Epithelial cell of prostate (primary cell): ENCODE data around the gene OSTC.

ENCODE experiments used
- DNase-seq: peaks from one replicate; pipeline ENCODE4 v3.0.0-alpha.2; 2011; ENCODE audit warnings: low read depth, low spot score
- H3K27ac ChIP-seq: fragments of 450-650 bp; 2 replicates; pipeline ENCODE4 v1.5.1; 2017; ENCODE audit warnings: mild to moderate bottlenecking

OSTC gene

GRCh38 chr4:108650212-108651013 lies at the start of gene OSTC:
TSS of gene OSTC (plus strand) at chr4:108650599. CDS start at chr4:108650656, 57 bp downstream.
- peak within 1 kb of the TSS; percentile 73 for H3K27ac ChIP-seq
- peak; percentile 79 for DNase-seq

- H3K27ac ChIP-seq = no peak overlapping the region
- no peak for DNase-seq
These were observed 49.3 kb upstream of the OSTC start for GRCh38 chr4:108601106-108601505.

- DNase-seq = no peak
- no peak overlapping the region for H3K27ac ChIP-seq
These were observed 48.9 kb upstream of the OSTC start for GRCh38 chr4:108601532-108601931.

DNA sequence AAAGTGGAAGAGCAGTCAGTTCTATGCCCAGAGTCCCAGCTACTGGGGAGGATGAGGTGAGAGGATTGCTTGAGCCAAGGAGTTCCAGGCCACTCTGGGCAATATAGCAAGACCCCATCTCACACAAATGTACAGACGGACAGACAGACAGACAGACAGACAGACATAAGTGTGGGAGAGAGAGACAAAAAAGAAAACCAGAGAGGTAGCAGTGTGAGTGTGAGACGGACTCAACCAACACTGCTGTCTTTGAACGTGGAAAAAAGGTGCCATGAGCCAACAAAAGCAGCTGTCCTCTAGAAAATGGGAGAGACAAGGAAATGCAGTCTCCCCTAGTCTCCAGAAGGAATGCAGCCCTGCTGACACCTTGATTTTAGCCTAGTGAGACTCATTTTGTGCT lies 48.2 kb upstream of the OSTC start:
- no peak overlapping the region for H3K27ac ChIP-seq
- no peak for DNase-seq

DNA sequence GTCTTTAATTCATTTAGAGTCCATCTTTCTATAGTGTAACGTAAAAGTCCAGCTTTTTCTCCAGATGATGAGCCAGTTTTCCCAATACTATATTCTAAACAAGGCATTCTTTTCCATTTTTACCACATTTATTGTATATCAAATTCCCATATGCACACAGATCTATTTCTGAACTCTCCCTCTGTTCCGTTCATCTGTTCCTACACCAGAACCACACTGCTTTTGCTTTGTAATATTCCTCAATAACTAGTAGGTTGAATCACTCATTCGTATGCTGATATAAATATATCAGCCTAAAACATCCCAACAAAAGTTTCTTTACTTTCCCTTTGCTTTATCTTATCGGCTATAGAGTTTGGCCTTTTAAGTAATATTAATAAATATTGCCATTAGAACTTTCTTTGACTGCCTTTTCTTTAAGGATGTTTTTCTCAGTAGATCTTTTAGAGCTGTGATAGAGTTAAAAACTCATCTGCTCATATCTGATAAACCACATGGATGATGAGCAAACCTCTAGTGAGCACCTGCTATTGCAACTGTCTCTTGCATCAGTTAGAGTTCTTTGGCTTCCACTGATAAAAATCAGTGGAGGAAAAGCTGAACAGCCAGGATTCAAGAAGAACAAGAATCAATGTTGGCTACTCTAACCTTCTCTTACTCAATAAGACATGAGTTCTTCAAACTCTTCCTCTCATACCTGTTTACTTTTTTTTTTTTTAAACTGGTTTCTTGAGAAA lies 43.2 kb upstream of the OSTC start:
- no peak for DNase-seq
- H3K27ac ChIP-seq = no peak overlapping the region

DNA sequence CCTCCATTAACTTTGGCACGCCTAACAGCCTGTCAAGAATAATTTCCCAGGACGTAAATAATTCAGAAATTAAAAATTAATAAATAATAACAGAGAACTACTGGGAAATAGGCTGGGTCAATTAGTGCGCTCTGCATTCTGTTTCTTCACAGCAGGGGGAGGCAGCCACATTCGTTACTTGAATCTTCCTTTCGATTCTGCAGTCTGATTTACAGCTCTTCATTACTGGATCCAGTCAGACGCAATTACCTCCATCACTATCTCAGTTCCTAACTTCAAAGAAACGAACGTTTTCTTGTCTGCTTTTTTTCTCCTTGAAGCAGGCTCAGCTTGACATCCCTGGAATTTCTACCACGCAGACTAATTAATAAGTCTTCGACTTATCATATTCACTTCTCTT lies 39.0 kb upstream of the OSTC start:
- no peak for DNase-seq
- no peak overlapping the region for H3K27ac ChIP-seq

GRCh38 chr4:108612365-108612764 lies 38.0 kb upstream of the OSTC start:
- DNase-seq = no peak
- no peak overlapping the region for H3K27ac ChIP-seq

- no peak overlapping the region for H3K27ac ChIP-seq
- no peak for DNase-seq
These were observed 30.9 kb upstream of the OSTC start for GRCh38 chr4:108619372-108620100.

- H3K27ac ChIP-seq = peak within 1 kb of the TSS; percentile 82
- DNase-seq = peak; percentile 93
These were observed 30.1 kb upstream of the OSTC start, which contains the start of gene RPL34 for GRCh38 chr4:108620101-108620932. TSS of gene RPL34 (plus strand) at chr4:108620576. CDS start at chr4:108621960, 1,384 bp downstream.

DNA sequence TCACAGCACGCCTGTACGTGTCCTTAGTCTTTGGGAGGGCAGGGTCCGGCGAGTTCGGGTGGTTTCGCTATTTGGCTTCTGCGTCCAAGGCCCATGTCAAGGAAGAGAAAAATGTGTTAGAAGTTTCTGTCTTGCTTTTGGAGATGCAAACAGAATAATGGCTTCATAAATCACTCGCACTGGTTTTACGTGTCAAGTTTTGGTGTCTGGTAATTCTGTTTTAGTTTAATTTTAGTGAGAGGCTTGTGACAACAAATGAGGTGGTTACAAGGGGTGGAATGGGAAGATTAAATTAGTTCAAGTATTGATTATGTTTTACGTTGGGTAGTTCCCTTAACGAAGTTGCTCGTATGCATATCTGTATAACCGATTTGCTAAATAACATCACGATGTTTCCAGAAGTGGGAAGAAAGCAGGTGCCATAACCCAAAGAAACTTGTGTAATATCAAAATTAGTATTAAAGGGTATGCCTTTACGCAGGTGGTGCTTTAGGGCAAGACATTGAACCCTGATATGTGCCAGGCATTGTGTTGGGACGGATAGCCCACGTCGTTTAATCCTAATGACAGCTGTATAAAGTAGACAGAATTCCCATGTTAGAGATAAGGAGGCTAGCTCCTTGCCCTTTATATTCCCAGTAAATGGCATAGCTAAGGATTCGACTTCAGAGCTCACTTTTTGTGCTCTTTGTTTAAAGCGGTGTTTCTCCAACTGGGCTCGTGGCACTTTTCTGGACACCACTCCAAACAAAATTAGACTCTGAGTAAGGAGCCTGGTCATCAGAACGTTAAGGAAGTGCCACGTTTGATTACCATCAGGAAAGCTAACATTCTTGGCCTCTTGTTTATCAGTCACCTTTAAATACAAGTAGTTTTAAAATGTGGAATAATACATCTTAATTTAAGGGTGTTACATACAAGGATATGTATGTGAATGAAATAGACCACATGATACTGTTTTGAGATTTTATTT lies 29.2 kb upstream of the OSTC start:
- H3K27ac ChIP-seq = peak overlapping the region; percentile 82

DNA sequence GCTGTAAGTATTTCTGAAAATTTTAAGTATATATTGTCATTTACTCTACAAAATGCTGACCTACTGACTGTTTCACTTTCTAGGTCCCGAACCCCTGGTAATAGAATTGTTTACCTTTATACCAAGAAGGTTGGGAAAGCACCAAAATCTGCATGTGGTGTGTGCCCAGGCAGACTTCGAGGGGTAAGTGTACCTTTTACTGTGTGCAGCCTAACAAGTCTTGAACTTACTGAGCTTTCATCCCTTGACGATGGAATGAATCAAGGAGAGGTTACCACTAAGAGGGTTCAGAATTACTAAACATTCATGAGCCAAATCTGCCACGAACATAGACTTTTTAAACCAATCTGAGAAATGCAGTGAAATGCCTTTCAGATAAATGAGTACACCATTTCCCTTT lies 28.4 kb upstream of the OSTC start:
- H3K27ac ChIP-seq = peak overlapping the region; percentile 82
- DNase-seq = no peak

More for the DNA sequence above, 29.2 kb upstream of the OSTC start:
- no peak for DNase-seq

DNA sequence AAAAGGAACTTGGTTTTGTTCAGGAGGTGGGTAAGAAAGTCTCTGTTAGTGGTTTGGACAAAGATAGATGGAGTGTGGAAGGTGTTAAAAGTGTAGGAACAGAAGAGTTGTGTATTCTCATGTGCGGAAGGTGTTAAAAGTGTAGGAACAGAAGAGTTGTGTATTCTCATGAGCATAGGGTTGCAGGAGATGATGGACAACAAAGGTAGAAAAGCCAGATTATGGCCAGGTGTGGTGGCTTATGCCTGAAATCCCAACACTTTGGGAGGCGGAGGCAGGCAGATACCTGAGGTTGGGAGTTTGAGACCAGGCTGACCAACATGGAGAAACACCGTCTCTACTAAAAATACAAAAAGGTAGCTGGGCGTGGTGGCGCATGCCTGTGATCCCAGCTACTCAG lies 27.6 kb upstream of the OSTC start:
- no peak for DNase-seq
- peak overlapping the region; percentile 1 for H3K27ac ChIP-seq

GRCh38 chr4:108624263-108625056 lies 25.9 kb upstream of the OSTC start:
- no peak for DNase-seq
- H3K27ac ChIP-seq = no peak overlapping the region

DNA sequence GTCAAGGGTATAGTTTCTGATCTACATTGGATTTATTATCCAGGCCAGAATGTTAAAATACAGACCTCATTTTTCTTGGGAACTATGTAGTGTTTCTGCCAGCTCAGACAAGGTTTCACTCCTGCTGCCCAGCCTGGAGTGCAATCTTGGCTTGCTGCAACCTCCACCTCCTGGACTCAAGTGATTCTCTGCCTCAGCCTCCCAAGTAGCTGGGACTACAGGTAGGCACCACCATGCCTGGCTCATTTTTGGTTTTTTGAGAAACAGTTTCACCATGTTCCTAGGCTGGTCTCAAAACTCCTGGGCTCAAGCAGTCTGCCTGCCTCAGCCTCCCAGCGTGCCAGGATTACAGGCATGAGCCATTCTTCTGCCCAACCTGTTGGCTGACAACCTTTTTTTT lies 24.3 kb upstream of the OSTC start:
- H3K27ac ChIP-seq = no peak overlapping the region

DNA sequence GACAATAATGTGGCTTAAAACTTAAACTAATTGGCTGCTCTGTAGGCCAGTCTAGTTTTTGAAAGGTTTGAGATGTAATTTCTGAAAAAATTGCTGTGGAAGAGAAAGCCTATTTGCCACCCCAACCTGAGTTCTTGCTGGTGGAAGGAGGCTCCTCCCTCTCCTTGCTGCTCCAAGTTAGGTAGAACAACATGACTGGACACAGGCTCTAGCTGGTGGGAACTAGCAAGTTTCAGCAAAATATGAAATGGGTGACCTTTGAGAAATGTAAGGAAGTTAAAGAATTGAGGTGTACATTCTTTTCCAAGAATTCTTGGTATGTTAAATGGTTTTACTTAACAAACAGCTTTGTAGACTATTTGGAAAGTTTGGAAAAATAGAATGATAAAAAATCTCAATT lies 22.0 kb upstream of the OSTC start:
- no peak overlapping the region for H3K27ac ChIP-seq

More for the DNA sequence above, 24.3 kb upstream of the OSTC start:
- DNase-seq = no peak

GRCh38 chr4:108635070-108635655 lies 15.2 kb upstream of the OSTC start:
- DNase-seq = no peak
- no peak overlapping the region for H3K27ac ChIP-seq

More for the DNA sequence above, 22.0 kb upstream of the OSTC start:
- no peak for DNase-seq

DNA sequence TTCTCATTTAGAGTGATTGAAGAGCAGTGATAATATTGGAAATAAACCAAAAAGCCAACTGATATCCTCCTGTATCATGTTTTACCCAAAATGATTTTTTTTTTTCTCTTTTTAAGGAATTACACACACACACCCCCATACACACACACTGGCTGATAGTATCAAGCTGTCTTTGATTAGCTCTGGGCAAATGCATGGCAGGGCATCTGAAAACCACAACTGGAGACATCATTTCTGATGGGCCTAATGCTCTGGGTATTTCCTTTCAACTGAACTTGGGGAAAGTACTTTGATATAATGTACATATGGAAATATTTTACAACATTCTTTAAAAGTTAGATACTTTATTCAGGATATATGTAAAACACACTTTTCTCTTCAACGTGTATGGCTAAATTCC lies 14.2 kb upstream of the OSTC start:
- H3K27ac ChIP-seq = no peak overlapping the region
- DNase-seq = no peak

- H3K27ac ChIP-seq = no peak overlapping the region
- no peak for DNase-seq
These were observed 12.5 kb upstream of the OSTC start for GRCh38 chr4:108637856-108638255.
